Gastroesophageal sphincter (tissue), 4 donors: Measurements from ENCODE around the gene ARG2. TPM values are rescaled to one million over a fixed set of nuclear protein-coding genes. Genes with fewer than 3 reads are reported as not detected.

Experiments
- ATAC-seq: fragments of 150-250 bp; one replicate; pipeline ENCODE4 v1.9.1; 2016; ENCODE audit warnings: mild to moderate bottlenecking, moderate library complexity
- H3K27ac ChIP-seq, 4 donors: fragments of 200-600 bp; sonication (generic) in 3 of 4; 1 replicate in 3 of 4; 2 replicates in 1 of 4; pipeline ENCODE4 v1.5.1; 2016 to 2019
- H3K27me3 ChIP-seq: fragments of 200-600 bp; sonication (generic); one replicate; pipeline ENCODE4 v1.5.1; 2019
- H3K36me3 ChIP-seq, 2 donors: fragments of 200-600 bp; sonication (generic); one replicate each; pipeline ENCODE4 v1.5.1; 2019; ENCODE audit warnings: control low read depth in 1 of 2
- H3K4me1 ChIP-seq, 3 donors: fragments of 200-600 bp; sonication (generic); 1 replicate in 2 of 3; 2 replicates in 1 of 3; pipeline ENCODE4 v1.5.1; 2016 to 2019; ENCODE audit warnings: control low read depth in 2 of 3
- H3K4me3 ChIP-seq, 2 donors: fragments of 200-600 bp; sonication (generic); one replicate each; pipeline ENCODE4 v1.5.1; 2019; ENCODE audit warnings: mild to moderate bottlenecking in 1 of 2, moderate library complexity in 1 of 2
- H3K9me3 ChIP-seq, 3 donors: fragments of 200-600 bp; sonication (generic); one replicate each; pipeline ENCODE4 v1.5.1; 2017 to 2019; ENCODE audit warnings: control low read depth in 2 of 3
- POLR2A ChIP-seq, 2 donors: fragments of 450-650 bp; IDR thresholded peaks; one replicate each; pipeline ENCODE4 v1.6.1; 2017; ENCODE audit warnings: antibody characterized with exemption in 2 of 2, mild to moderate bottlenecking in 2 of 2, moderate library complexity in 1 of 2
- POLR2AphosphoS5 ChIP-seq: sonication (generic); formaldehyde crosslinking; IDR thresholded peaks from one replicate; pipeline ENCODE4 v1.6.1; 2017; ENCODE audit warnings: antibody characterized with exemption
- WGBS, 2 donors: methylation state at CpG; one replicate each; pipeline ENCODE4 v1.1.5; 2018; ENCODE audit warnings: low coverage in 1 of 2; 5-methylcytosine and 5-hydroxymethylcytosine counted together
- small RNA-seq, 4 donors: library from RNA; depleted of rRNA; stranded (forward); fragments of <200 nt; gene quantifications; one replicate each; pipeline ENCODE3, GENCODE V24; 2016
- total RNA-seq, 4 donors: library from RNA; depleted of rRNA; stranded (reverse); fragments of >200 nt; gene quantifications; one replicate each; pipeline ENCODE4 v1.1.0, GENCODE V29; 2016
- TF ChIP-seq, protein P1 (sequence below), 4 experiments: fragments of 200-600 bp in 2 of 4; fragments of 450-650 bp in 2 of 4; sonication (generic) in 1 of 4; IDR thresholded peaks; one replicate each; pipeline ENCODE4 v1.5.1; 2017 to 2019; ENCODE audit warnings: antibody characterized with exemption in 4 of 4, mild to moderate bottlenecking in 2 of 4, moderate library complexity in 2 of 4

ARG2 gene
- total RNA-seq, 4 donors from 2014 or later, result 5.7 to 24.7 (median 14.9) TPM

DNA sequence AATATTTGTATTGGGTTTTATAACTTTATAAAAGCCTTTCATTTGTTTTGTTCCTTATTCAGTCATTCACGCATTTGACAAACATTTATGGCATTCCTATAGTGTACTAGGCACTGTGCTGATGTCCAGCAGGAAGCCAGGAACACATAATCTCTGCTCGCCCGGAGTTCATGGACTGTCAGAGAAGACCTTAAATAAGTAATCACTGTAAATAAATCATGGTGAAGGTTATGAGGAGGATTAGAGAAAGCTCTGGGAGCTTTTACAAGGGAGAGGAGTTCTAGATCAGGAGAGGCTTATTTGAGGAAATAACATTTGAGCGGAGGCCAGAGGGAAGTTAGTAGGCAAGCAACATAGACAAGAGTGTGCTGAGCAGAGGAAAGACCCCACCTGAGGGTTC lies 77.3 kb downstream of the ARG2 start:
- TF ChIP-seq, protein P1, sequence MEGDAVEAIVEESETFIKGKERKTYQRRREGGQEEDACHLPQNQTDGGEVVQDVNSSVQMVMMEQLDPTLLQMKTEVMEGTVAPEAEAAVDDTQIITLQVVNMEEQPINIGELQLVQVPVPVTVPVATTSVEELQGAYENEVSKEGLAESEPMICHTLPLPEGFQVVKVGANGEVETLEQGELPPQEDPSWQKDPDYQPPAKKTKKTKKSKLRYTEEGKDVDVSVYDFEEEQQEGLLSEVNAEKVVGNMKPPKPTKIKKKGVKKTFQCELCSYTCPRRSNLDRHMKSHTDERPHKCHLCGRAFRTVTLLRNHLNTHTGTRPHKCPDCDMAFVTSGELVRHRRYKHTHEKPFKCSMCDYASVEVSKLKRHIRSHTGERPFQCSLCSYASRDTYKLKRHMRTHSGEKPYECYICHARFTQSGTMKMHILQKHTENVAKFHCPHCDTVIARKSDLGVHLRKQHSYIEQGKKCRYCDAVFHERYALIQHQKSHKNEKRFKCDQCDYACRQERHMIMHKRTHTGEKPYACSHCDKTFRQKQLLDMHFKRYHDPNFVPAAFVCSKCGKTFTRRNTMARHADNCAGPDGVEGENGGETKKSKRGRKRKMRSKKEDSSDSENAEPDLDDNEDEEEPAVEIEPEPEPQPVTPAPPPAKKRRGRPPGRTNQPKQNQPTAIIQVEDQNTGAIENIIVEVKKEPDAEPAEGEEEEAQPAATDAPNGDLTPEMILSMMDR (IDR thresholded peaks at IDR 0.05), result no peak
- TF ChIP-seq POLR2AphosphoS5, result peak; percentile 17
- no peak overlapping the region for H3K27ac ChIP-seq
- H3K4me3 ChIP-seq, result no peak overlapping the region
- H3K27me3 ChIP-seq, result no peaks in the 10 kb centered on the region
- peaks cover 0 to 6% of the 10 kb centered on the region in 2 donors for H3K36me3 ChIP-seq
- peaks cover 0 to 28% (median 4%) of the 10 kb centered on the region in 3 donors for H3K4me1 ChIP-seq
- no peaks in the 10 kb centered on the region for H3K9me3 ChIP-seq
- 64 to 91% methylated on average over 4 of the region's 4 CpGs for WGBS, 2 donors
- ATAC-seq, result no peak

DNA sequence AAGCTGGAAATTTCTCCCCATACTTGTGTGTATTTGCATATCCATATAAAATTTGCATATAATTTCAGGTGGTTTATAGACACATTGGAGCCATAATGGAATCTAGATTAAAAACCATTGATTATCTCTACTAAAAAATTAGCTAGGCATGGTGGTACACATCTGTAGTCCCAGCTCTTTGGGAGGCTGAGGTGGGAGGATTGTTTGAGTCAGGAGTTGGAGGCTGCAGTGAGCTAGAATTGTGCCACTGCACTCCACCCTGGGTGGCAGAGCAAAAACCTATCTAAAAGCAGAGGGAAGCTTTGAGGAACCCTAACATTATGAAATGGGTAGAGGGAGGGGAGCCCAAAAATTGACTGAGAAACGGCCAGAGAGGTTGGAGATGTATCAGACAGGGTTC lies 78.5 kb downstream of the ARG2 start:
- no peak for ATAC-seq
- Histone ChIP-seq H3K27ac (no peak overlapping the region), H3K27me3 (no peaks in the 10 kb centered on the region), H3K4me3 (no peak overlapping the region), H3K36me3 (no peaks in the 10 kb centered on the region), H3K4me1 (peaks cover 0 to 20% (median 4%) of the 10 kb centered on the region in 3 donors), H3K9me3 (no peaks in the 10 kb centered on the region)
- WGBS, 2 donors, result 70% methylated on average over 1 of the region's 1 CpG; no CpG with 5 or more reads in 1 of the 2 donors
- TF ChIP-seq POLR2A (IDR thresholded peaks at IDR 0.05), result no peak

Small RNA genes lying within 50 kb of the gene (small RNA-seq; reads per million reads assigned to genes)
- gene AL132640.3, result 0 reads per million in 4 donors
- gene RF00019, result 0 reads per million in 4 donors
- gene RNA5SP386, result 0 to 0.55 (median 0.25) reads per million in 4 donors

Other genes with a start within 250 kb of the ARG2 start
- under 1 TPM in 1 of 4 donors, not detected in 3; 0.37 TPM for gene PLEK2, start 207.8 kb upstream of the ARG2 start, total RNA-seq
- gene TMEM229B, start 131.2 kb upstream of the ARG2 start, total RNA-seq, result 1 to 10 TPM in 3 of 4 donors, under 1 TPM in 1; 0.94 to 3.9 (median 2.5) TPM
- 1 to 10 TPM; 1.8 to 6.1 (median 4.0) TPM for gene PLEKHH1, start 86.6 kb upstream of the ARG2 start, total RNA-seq
- 10 to 100 TPM; 20.5 to 31.9 (median 27.7) TPM for gene PIGH, start 19.7 kb upstream of the ARG2 start, total RNA-seq
- 10 to 100 TPM; 77.0 to 98.5 (median 90.4) TPM for gene VTI1B, start 54.7 kb downstream of the ARG2 start, total RNA-seq
- 10 to 100 TPM; 38.5 to 42.5 (median 41.4) TPM for gene RDH11, start 75.8 kb downstream of the ARG2 start, total RNA-seq
- under 1 TPM in 1 of 4 donors, not detected in 3; 0.20 TPM for gene RDH12, start 82.0 kb downstream of the ARG2 start, total RNA-seq
- 10 to 100 TPM; 19.3 to 30.7 (median 23.1) TPM for gene ZFYVE26, start 196.7 kb downstream of the ARG2 start, total RNA-seq
- 1 to 10 TPM; 5.1 to 7.0 (median 6.0) TPM for gene RAD51B, start 199.9 kb downstream of the ARG2 start, total RNA-seq